ENCODE measurements around the gene PJVK. TPM values are rescaled to one million over a fixed set of nuclear protein-coding genes. Genes with fewer than 3 reads are reported as not detected.
"Not testable (repeated sequence)": the region's sequence is repeated elsewhere in the genome, so short reads cannot be mapped to it uniquely, and the experiment has no call there.

Gene PJVK
- total RNA-seq, 1 experiment from 2014 or later, result 2.5 TPM

- TF ChIP-seq ZBTB43 (CRISPR knock-in tag; IDR thresholded peaks at IDR 0.05) (no peak), GABPB1 (CRISPR knock-in tag; IDR thresholded peaks at IDR 0.05) (no peak), ZNF317 (CRISPR knock-in tag; IDR thresholded peaks at IDR 0.05; ENCODE audit: borderline replicate concordance, low read depth) (no peak), AR (CRISPR knock-in tag; IDR thresholded peaks at IDR 0.05) (no peak)
Measured at GRCh38 chr2:178419123-178419522, 32.1 kb upstream of the PJVK start (continued).

GRCh38 chr2:178420463-178420999, 30.6 kb upstream of the PJVK start:
- CTCF ChIA-PET, result interaction anchor here (0.6 to 2.4 kb wide), 3 partner anchors 18 to 308 kb away, joined by 3 to 10 read pairs (median 3); partner anchors contain the start of gene RBM45
- Mint-ChIP-seq H3K36me3 (peaks cover 6% of the 10 kb centered on the region; the same call in 1 of the 2 replicates), H3K27ac (no peak overlapping the region), H3K27me3 (ENCODE audit: low read depth) (no peaks in the 10 kb centered on the region; the same call in 1 of the 2 replicates), H3K4me3 (no peak overlapping the region), H3K9me3 (peaks cover 11% of the 10 kb centered on the region), H3K4me1 (no peaks in the 10 kb centered on the region)
- TF ChIP-seq E2F5 (CRISPR knock-in tag; IDR thresholded peaks at IDR 0.05) (no peak), ZNF396 (CRISPR knock-in tag; IDR thresholded peaks at IDR 0.05; ENCODE audit: borderline replicate concordance) (no peak)
- POLR2A ChIA-PET, result interaction anchor here (0.7 kb wide), 1 partner anchor 31 kb away, joined by 3 read pairs; the partner anchor contains the start of genes PJVK and PRKRA
- DNase-seq (ENCODE audit: low spot score) (no peak), ATAC-seq (no peak)

- Mint-ChIP-seq H3K9me3 (peaks cover 19% of the 10 kb centered on the region), H3K36me3 (peaks cover 20% of the 10 kb centered on the region), H3K4me1 (no peaks in the 10 kb centered on the region), H3K27me3 (ENCODE audit: low read depth) (no peaks in the 10 kb centered on the region), H3K4me3 (no peak overlapping the region), H3K27ac (no peak overlapping the region)
- no peak for TF ChIP-seq GABPB1 (CRISPR knock-in tag; IDR thresholded peaks at IDR 0.05)
- no peak for TF ChIP-seq ESRRA (CRISPR knock-in tag; IDR thresholded peaks at IDR 0.05; ENCODE audit: borderline replicate concordance)
- TF ChIP-seq TEAD4 (CRISPR knock-in tag; IDR thresholded peaks at IDR 0.05), result no peak
- no peak for TF ChIP-seq SP1 (CRISPR knock-in tag; conservative IDR thresholded peaks at IDR 0.05)
- no peak for TF ChIP-seq SMAD4 (CRISPR knock-in tag; IDR thresholded peaks at IDR 0.05)
- TF ChIP-seq IRF1 (CRISPR knock-in tag; IDR thresholded peaks at IDR 0.05), result no peak
- no peak for TF ChIP-seq JUN (CRISPR knock-in tag; IDR thresholded peaks at IDR 0.05)
- TF ChIP-seq OVOL2 (CRISPR knock-in tag; IDR thresholded peaks at IDR 0.05; ENCODE audit: borderline replicate concordance), result no peak
- TF ChIP-seq TP53 (CRISPR knock-in tag; IDR thresholded peaks at IDR 0.05), result no peak
- no peak for TF ChIP-seq NR1H2 (CRISPR knock-in tag; IDR thresholded peaks at IDR 0.05)
- no peak for TF ChIP-seq AR (CRISPR knock-in tag; IDR thresholded peaks at IDR 0.05)
- TF ChIP-seq USF2 (CRISPR knock-in tag; IDR thresholded peaks at IDR 0.05), result no peak
- no peak for TF ChIP-seq NFATC4 (CRISPR knock-in tag; IDR thresholded peaks at IDR 0.05)
- TF ChIP-seq ATF1 (CRISPR knock-in tag; IDR thresholded peaks at IDR 0.05), result no peak
- no peak for ATAC-seq
- ChIA-PET CTCF (no interaction called here), POLR2A (no interaction called here)
- no peak for DNase-seq (ENCODE audit: low spot score)
Measured at GRCh38 chr2:178422097-178422496, 29.1 kb upstream of the PJVK start.

GRCh38 chr2:178423746-178424145, 27.4 kb upstream of the PJVK start:
- H3K4me1 Mint-ChIP-seq; DNase-seq (ENCODE audit: low spot score); H3K4me3 Mint-ChIP-seq; H3K27ac Mint-ChIP-seq; ATAC-seq; POLR2A ChIA-PET; H3K27me3 Mint-ChIP-seq (ENCODE audit: low read depth); CTCF ChIA-PET: not testable (repeated sequence)
- peaks cover 19% of the 10 kb centered on the region for H3K9me3 Mint-ChIP-seq
- peaks cover 23% of the 10 kb centered on the region for H3K36me3 Mint-ChIP-seq

All from WTC11 (cell line).